NCI-H2107 treated with DMSO at 0.1 percent for 48 hours (cell line): ENCODE measurements around the gene ST3GAL2.

ENCODE experiments used
- DNase-seq: peaks from one replicate; lab custom pipeline; 2025; ENCODE audit not compliant: unreplicated experiment; lab: John Stamatoyannopoulos, UW

The ST3GAL2 gene

GRCh38 chr16:70438585-70438968 is 323 bp downstream of the ST3GAL2 start:
- DNase-seq = no peak

- DNase-seq = no peak
Measured at GRCh38 chr16:70437582-70438557, 1.0 kb downstream of the ST3GAL2 start.

- peak; percentile 49 for DNase-seq
Measured at GRCh38 chr16:70437017-70437581, 1.8 kb downstream of the ST3GAL2 start.

- no peak for DNase-seq
Measured at GRCh38 chr16:70434484-70435260, 4.2 kb downstream of the ST3GAL2 start.

- DNase-seq = no peak
Measured at GRCh38 chr16:70433458-70434103, 5.3 kb downstream of the ST3GAL2 start.

- no peak for DNase-seq
Measured at GRCh38 chr16:70432723-70433457, 6.0 kb downstream of the ST3GAL2 start.

GRCh38 chr16:70432356-70432722 is 6.6 kb downstream of the ST3GAL2 start:
- no peak for DNase-seq

GRCh38 chr16:70430667-70431536 is 8.0 kb downstream of the ST3GAL2 start:
- DNase-seq = no peak

GRCh38 chr16:70429888-70430666 is 8.8 kb downstream of the ST3GAL2 start:
- no peak for DNase-seq

- peak; percentile 21 for DNase-seq
Measured at GRCh38 chr16:70428178-70428998, 10.5 kb downstream of the ST3GAL2 start.

GRCh38 chr16:70427786-70428177 is 11.1 kb downstream of the ST3GAL2 start:
- DNase-seq = no peak

- no peak for DNase-seq
Measured at GRCh38 chr16:70422543-70422942, 16.4 kb downstream of the ST3GAL2 start.

GRCh38 chr16:70421473-70422311 is 17.2 kb downstream of the ST3GAL2 start:
- no peak for DNase-seq

GRCh38 chr16:70421014-70421413 is 17.9 kb downstream of the ST3GAL2 start:
- no peak for DNase-seq

GRCh38 chr16:70419384-70420327 is 19.2 kb downstream of the ST3GAL2 start:
- DNase-seq = no peak

GRCh38 chr16:70418993-70419318 is 19.9 kb downstream of the ST3GAL2 start:
- no peak for DNase-seq
